K562 (cell line): ENCODE results near the gene RABGAP1. TPM values are rescaled to one million over a fixed set of nuclear protein-coding genes. Genes with fewer than 3 reads are reported as not detected.

Experiments
- ATAC-seq: fragments of 200-7000 bp; cut with Tn5 transposase; 3 replicates; pipeline ENCODE4 v1.9.1; 2020; ENCODE audit warnings: moderate library complexity
- BruUV-seq: library from RNA; stranded (reverse); fragments of 400-500 nt; replicated peaks from 2 replicates; lab custom pipeline; 2021; lab: Mats Ljungman, UMichigan
- CTCF ChIA-PET: fragments of 300-600 bp; formaldehyde crosslinking; extraction: SDS; loops from one replicate; lab custom pipeline; 2021; ENCODE audit warnings: low intra/inter-chr PET ratio; lab: Yijun Ruan, JAX
- POLR2A ChIA-PET: fragments of 300-600, 350-650 bp; sonication (Branson Sonifier 250); formaldehyde crosslinking; extraction: SDS; loops from one replicate; lab custom pipeline; 2021; ENCODE audit warnings: antibody characterized with exemption, inconsistent platforms; lab: Yijun Ruan, JAX
- DNase-seq, 4 experiments: peaks; one replicate each; pipeline versions ENCODE4 v3.0.0 to v3.0.0-alpha.2; 2011 to 2018; ENCODE audit warnings: low spot score in 3 of 4, mixed read lengths in 3 of 4; ENCODE audit errors: extremely low read depth in 1 of 4
- FAIRE-seq: peaks from 2 replicates; lab custom pipeline; 2011; peaks lifted over from hg19 to GRCh38; lab: Jason Lieb, UNC
- H2AFZ ChIP-seq: 2 replicates; pipeline ENCODE4 v1.6.0; 2011; ENCODE audit warnings: low read depth, low read length, control low read depth, inconsistent platforms
- H3K27ac ChIP-seq: fragments of 200-600 bp; 3 replicates; pipeline ENCODE4 v1.8.0; 2011; ENCODE audit warnings: low read depth, mild to moderate bottlenecking, control low read depth, inconsistent platforms, low read length, moderate library complexity, mixed read lengths; ENCODE audit errors: extremely low read depth
- H3K27me3 ChIP-seq, 2 experiments: fragments of 300-600 bp in 1 of 2; 2 replicates in 1 of 2; 3 replicates in 1 of 2; pipeline versions ENCODE4 v1.6.0 to v1.8.0; 2011; ENCODE audit warnings: inconsistent platforms in 2 of 2, low read length in 2 of 2, mild to moderate bottlenecking in 1 of 2, mixed read lengths in 1 of 2, moderate library complexity in 1 of 2; ENCODE audit not compliant: control insufficient read depth in 2 of 2, insufficient read depth in 2 of 2
- H3K36me3 ChIP-seq: fragments of 300-600 bp; 3 replicates; pipeline ENCODE4 v1.8.0; 2011; ENCODE audit warnings: mild to moderate bottlenecking, low read length, inconsistent platforms; ENCODE audit not compliant: control insufficient read depth, insufficient read depth
- H3K4me1 ChIP-seq, 2 experiments: fragments of 200-600 bp in 1 of 2; replicated peaks in 1 of 2; 2 replicates in 1 of 2; 3 replicates in 1 of 2; pipeline versions ENCODE4 v1.5.1 to v1.8.0; 2011; ENCODE audit warnings: inconsistent platforms in 2 of 2, low read length in 2 of 2, mild to moderate bottlenecking in 1 of 2, mixed read lengths in 1 of 2, moderate library complexity in 1 of 2; ENCODE audit not compliant: control insufficient read depth in 2 of 2, insufficient read depth in 2 of 2
- H3K4me2 ChIP-seq: 2 replicates; pipeline ENCODE4 v1.6.1; 2011; ENCODE audit warnings: low read length, control low read depth, inconsistent platforms, mixed read lengths; ENCODE audit not compliant: insufficient read depth
- H3K4me3 ChIP-seq: fragments of 200-600 bp; sonication (generic), shearing (Covaris generic); 2 replicates; pipeline ENCODE4 v1.5.1; 2016; ENCODE audit warnings: control low read depth, inconsistent platforms
- H3K79me2 ChIP-seq: fragments of 200-600 bp; 3 replicates; pipeline ENCODE4 v1.8.0; 2011; ENCODE audit warnings: low read length, inconsistent platforms; ENCODE audit not compliant: control insufficient read depth, insufficient read depth
- H3K9ac ChIP-seq, 2 experiments: 2 replicates each; pipeline versions ENCODE4 v1.6.0 to v1.6.1; 2011; ENCODE audit warnings: low read depth in 2 of 2, low read length in 2 of 2, control low read depth in 1 of 2, inconsistent platforms in 1 of 2, mild to moderate bottlenecking in 1 of 2, mixed read lengths in 1 of 2; ENCODE audit not compliant: insufficient read depth in 1 of 2
- H3K9me1 ChIP-seq: one replicate; pipeline ENCODE4 v1.6.0; 2011; ENCODE audit warnings: inconsistent platforms, mild to moderate bottlenecking, low read length, moderate library complexity; ENCODE audit not compliant: control insufficient read depth, insufficient read depth
- H3K9me3 ChIP-seq: replicated peaks from 2 replicates; pipeline ENCODE4 v1.5.1; 2011; ENCODE audit warnings: low read depth, low read length, inconsistent platforms; ENCODE audit not compliant: control insufficient read depth, insufficient read depth
- H4K20me1 ChIP-seq: replicated peaks from 2 replicates; pipeline ENCODE4 v1.6.1; 2011; ENCODE audit warnings: low read length, inconsistent platforms, mixed read lengths; ENCODE audit not compliant: control insufficient read depth, insufficient read depth
- BDP1 ChIP-seq: IDR thresholded peaks from 3 replicates; pipeline ENCODE4 v1.6.1; 2011; ENCODE audit not compliant: insufficient read length, insufficient read depth
- CCNT2 ChIP-seq: IDR thresholded peaks from 2 replicates; pipeline ENCODE4 v1.6.1; 2011; ENCODE audit warnings: borderline replicate concordance, low read depth, mild to moderate bottlenecking, moderate library complexity, mixed read lengths, low read length; ENCODE audit not compliant: insufficient read length; ENCODE audit errors: extremely low read depth
- RBM39 ChIP-seq: fragments of 200-400 bp; formaldehyde crosslinking; optimal IDR thresholded peaks from 2 replicates; pipeline ENCODE3; 2018; ENCODE audit warnings: low read depth, low read length
- ZNF253 ChIP-seq: fragments of 250-450 bp; sonication (Bioruptor Pico); conservative IDR thresholded peaks from 2 replicates; pipeline ENCODE4 v1.6.1; 2021; ENCODE audit warnings: mild to moderate bottlenecking
- WGBS: fragments of 100-300 bp; shearing (Covaris generic); methylation state at CpG from one replicate; pipeline ENCODE4 v1.1.6; 2016; ENCODE audit warnings: low coverage, mixed read lengths; ENCODE audit not compliant: insufficient coverage; ENCODE audit errors: missing lambda C conversion rate; 5-methylcytosine and 5-hydroxymethylcytosine counted together
- in situ Hi-C: fragments of 300-500 bp; cut with MboI; formaldehyde crosslinking; loops from 4 replicates; pipeline ENCODE4 v1.15.0; 2018; ENCODE audit warnings: inconsistent platforms, mixed read lengths
- intact Hi-C: fragments of 100-400 bp; cut with micrococcal nuclease; formaldehyde crosslinking; loops from 2 replicates; pipeline ENCODE4 v1.14.2; 2022
- polyA plus RNA-seq, 8 experiments: library from polyadenylated mRNA; depleted of rRNA in 4 of 8; stranded (reverse) in 5 of 8; unstranded in 3 of 8; fragments of >200 nt; fragmentation: Nextera tagmentation in 2 of 8; fragmentation: Illumina TruSeq in 1 of 8; extraction: Ambion mirVana in 2 of 8; extraction: Trizol in 1 of 8; gene quantifications; 2 replicates each; pipeline versions ENCODE4 v1.2.1 to v1.2.3, GENCODE V29; 2011 to 2014; ENCODE audit warnings: inconsistent platforms in 1 of 8, missing spikeins in 1 of 8
- total RNA-seq, 7 experiments: library from RNA; depleted of rRNA in 6 of 7; stranded (reverse); fragments of >200 nt in 6 of 7; fragmentation: Illumina TruSeq in 2 of 7; extraction: Trizol in 2 of 7; gene quantifications; 2 replicates each; pipeline versions ENCODE4 v1.2.1 to v1.2.3, GENCODE V29; 2011 to 2021; ENCODE audit warnings: low replicate concordance in 1 of 7
- TF ChIP-seq, protein P1 (sequence below): fragments of 450-650 bp; conservative IDR thresholded peaks from 2 replicates; pipeline ENCODE4 v1.6.1; 2016; ENCODE audit warnings: missing genetic modification characterization, low read depth, mild to moderate bottlenecking, missing compliant biosample characterization, moderate library complexity
- TF ChIP-seq, protein P2 (sequence below): fragments of 150-350 bp; conservative IDR thresholded peaks from 2 replicates; pipeline ENCODE4 v1.6.1; 2014; ENCODE audit warnings: low read length

The RABGAP1 gene
- total and polyA plus RNA-seq, 9 of the 15 experiments (the other 6 are each of a cell fraction or from before 2014, with no cell fraction given) = 1.5 to 22.7 (median 13.1) TPM

GRCh38 chr9:123108976-123109375 is 168.2 kb downstream of the RABGAP1 start:
- Histone ChIP-seq H3K27ac (no peak overlapping the region), H3K27me3 (no peaks in the 10 kb centered on the region), H3K4me1 (peaks cover 0 to 6% of the 10 kb centered on the region in 2 experiments; a peak in 1 of 5 replicates), H3K9ac (no peak overlapping the region), H3K9me1 (no peaks in the 10 kb centered on the region), H3K4me2 (no peak overlapping the region), H3K36me3 (peaks cover 79% of the 10 kb centered on the region; the same call in 2 of the 3 replicates), H4K20me1 (0 out of 2 replicates have a peak, but pooled peaks cover 2% of the 10 kb centered on the region), H3K79me2 (no peaks in the 10 kb centered on the region), H2AFZ (no peak overlapping the region), H3K9me3 (no peaks in the 10 kb centered on the region), H3K4me3 (no peak overlapping the region)
- no TSS peak for BruUV-seq
- no peak for ATAC-seq
- in situ Hi-C loops (no loop called here), intact Hi-C loops (no loop called here)
- WGBS = 91% methylated on average over 8 of the region's 9 CpGs
- DNase-seq = no peak
- POLR2A ChIA-PET = no interaction called here
- no peak for FAIRE-seq
- CTCF ChIA-PET = interaction anchor here (1.5 kb wide), 1 partner anchor 241 kb away, joined by 3 read pairs; no protein-coding TSS in a partner anchor
- no peak for TF ChIP-seq ZNF253 (CRISPR knock-in tag)
- TF ChIP-seq, protein P1, sequence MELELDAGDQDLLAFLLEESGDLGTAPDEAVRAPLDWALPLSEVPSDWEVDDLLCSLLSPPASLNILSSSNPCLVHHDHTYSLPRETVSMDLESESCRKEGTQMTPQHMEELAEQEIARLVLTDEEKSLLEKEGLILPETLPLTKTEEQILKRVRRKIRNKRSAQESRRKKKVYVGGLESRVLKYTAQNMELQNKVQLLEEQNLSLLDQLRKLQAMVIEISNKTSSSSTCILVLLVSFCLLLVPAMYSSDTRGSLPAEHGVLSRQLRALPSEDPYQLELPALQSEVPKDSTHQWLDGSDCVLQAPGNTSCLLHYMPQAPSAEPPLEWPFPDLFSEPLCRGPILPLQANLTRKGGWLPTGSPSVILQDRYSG = no peak
- TF ChIP-seq, protein P2, sequence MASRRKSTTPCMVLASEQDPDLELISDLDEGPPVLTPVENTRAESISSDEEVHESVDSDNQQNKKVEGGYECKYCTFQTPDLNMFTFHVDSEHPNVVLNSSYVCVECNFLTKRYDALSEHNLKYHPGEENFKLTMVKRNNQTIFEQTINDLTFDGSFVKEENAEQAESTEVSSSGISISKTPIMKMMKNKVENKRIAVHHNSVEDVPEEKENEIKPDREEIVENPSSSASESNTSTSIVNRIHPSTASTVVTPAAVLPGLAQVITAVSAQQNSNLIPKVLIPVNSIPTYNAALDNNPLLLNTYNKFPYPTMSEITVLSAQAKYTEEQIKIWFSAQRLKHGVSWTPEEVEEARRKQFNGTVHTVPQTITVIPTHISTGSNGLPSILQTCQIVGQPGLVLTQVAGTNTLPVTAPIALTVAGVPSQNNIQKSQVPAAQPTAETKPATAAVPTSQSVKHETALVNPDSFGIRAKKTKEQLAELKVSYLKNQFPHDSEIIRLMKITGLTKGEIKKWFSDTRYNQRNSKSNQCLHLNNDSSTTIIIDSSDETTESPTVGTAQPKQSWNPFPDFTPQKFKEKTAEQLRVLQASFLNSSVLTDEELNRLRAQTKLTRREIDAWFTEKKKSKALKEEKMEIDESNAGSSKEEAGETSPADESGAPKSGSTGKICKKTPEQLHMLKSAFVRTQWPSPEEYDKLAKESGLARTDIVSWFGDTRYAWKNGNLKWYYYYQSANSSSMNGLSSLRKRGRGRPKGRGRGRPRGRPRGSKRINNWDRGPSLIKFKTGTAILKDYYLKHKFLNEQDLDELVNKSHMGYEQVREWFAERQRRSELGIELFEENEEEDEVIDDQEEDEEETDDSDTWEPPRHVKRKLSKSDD = no peak
- TF ChIP-seq RBM39 = no peak
- no peak for TF ChIP-seq BDP1
- TF ChIP-seq CCNT2 = no peak
